Adrenal gland (tissue), 5 donors: ENCODE measurements around the gene CAMTA1.

Source experiments
- CTCF ChIP-seq, 6 experiments: fragments of 450-650 bp in 4 of 6; fragments of 200-600 bp in 2 of 6; sonication (generic) in 1 of 6; IDR thresholded peaks; 1 replicate in 5 of 6; 2 replicates in 1 of 6; pipeline versions ENCODE4 v1.5.1 to v1.8.0; 2016 to 2021; ENCODE audit warnings: antibody characterized with exemption in 6 of 6, mild to moderate bottlenecking in 2 of 6, moderate library complexity in 1 of 6
- POLR2A ChIP-seq, 2 donors: fragments of 450-650 bp; IDR thresholded peaks; one replicate each; pipeline ENCODE4 v1.6.1; 2017; ENCODE audit warnings: antibody characterized with exemption in 2 of 2, mild to moderate bottlenecking in 2 of 2, moderate library complexity in 1 of 2
- donor health status: DM: no; HTN: no; CAD: no.

GRCh38 chr1:7632681-7633080 is 847.4 kb downstream of the CAMTA1 start:
- no peak for TF ChIP-seq POLR2A (IDR thresholded peaks at IDR 0.05)
- TF ChIP-seq CTCF (IDR thresholded peaks at IDR 0.05) = no peak
